Psoas muscle (tissue), 8 donors: Measurements from ENCODE around the gene MTNR1B. TPM values are rescaled to one million over a fixed set of nuclear protein-coding genes. Genes with fewer than 3 reads are reported as not detected.

Source experiments
- ATAC-seq, 4 donors: fragments of 200-7000 bp; cut with Tn5 transposase; one replicate each; pipeline ENCODE4 v1.9.1; 2020; ENCODE audit warnings: moderate library complexity in 3 of 4, mild to moderate bottlenecking in 2 of 4
- DNase-seq, 2 donors: peaks; one replicate each; pipeline ENCODE4 v3.0.0-alpha.2; 2020
- H3K27ac ChIP-seq: fragments of 200-600 bp; one replicate; pipeline ENCODE4 v1.8.0; 2022
- H3K27me3 ChIP-seq, 3 donors: fragments of 200-600 bp in 1 of 3; one replicate each; pipeline versions ENCODE4 v1.6.1 to v1.8.0; 2013 to 2022; ENCODE audit warnings: low read length in 2 of 3, mild to moderate bottlenecking in 2 of 3, moderate library complexity in 1 of 3; ENCODE audit not compliant: insufficient read depth in 3 of 3
- H3K36me3 ChIP-seq, 2 donors: fragments of 200-600 bp in 1 of 2; one replicate each; pipeline versions ENCODE4 v1.6.1 to v1.8.0; 2013 to 2022; ENCODE audit warnings: low read depth in 1 of 2, mild to moderate bottlenecking in 1 of 2, moderate library complexity in 1 of 2; ENCODE audit not compliant: insufficient read depth in 1 of 2
- H3K4me1 ChIP-seq: fragments of 200-600 bp; one replicate; pipeline ENCODE4 v1.8.0; 2022
- H3K4me3 ChIP-seq: fragments of 200-600 bp; one replicate; pipeline ENCODE4 v1.8.0; 2022; ENCODE audit warnings: mild to moderate bottlenecking
- H3K9me3 ChIP-seq: fragments of 200-600 bp; one replicate; pipeline ENCODE4 v1.8.0; 2022
- WGBS, 3 donors: extraction: QIAGEN DNeasy Blood & Tissue Kit; methylation state at CpG; one replicate each; pipeline versions ENCODE4 v1.1.6 to v1.1.7; 2013; 5-methylcytosine and 5-hydroxymethylcytosine counted together
- intact Hi-C, 2 donors: fragments of 100-400 bp; cut with DNase I; formaldehyde crosslinking; loops; one replicate each; pipeline versions ENCODE4 v1.11.0 to v1.14.2; 2022
- polyA plus RNA-seq, 3 donors: library from polyadenylated mRNA; stranded (reverse); fragments of 200-250 nt; gene quantifications; one replicate each; pipeline ENCODE4 v1.2.3, GENCODE V29; 2013
- total RNA-seq, 4 donors: library from RNA; stranded (reverse); fragmentation: NEBNext Ultra II Directional in 2 of 4; extraction: Animal tissue kit (Norgen Biotek cat#: 25700) in 2 of 4; gene quantifications; one replicate each; pipeline versions ENCODE4 v1.2.1 to v1.2.4, GENCODE V29; 2021 to 2023
- TF ChIP-seq, protein P1 (sequence below): fragments of 200-600 bp; IDR thresholded peaks from one replicate; pipeline ENCODE4 v1.8.0; 2022; ENCODE audit warnings: antibody characterized with exemption
- donor health status: healthy with polysubstance abuse.
- donor health status: DM: no; HTN: no; CAD: no; lungs with moderate emphysema.
- donor health status: Bipolar disorder and iron deficiency.
- donor health status: healthy.
- donor health status: DM: yes; HTN: yes; CAD: no.
- donor health status: DM: no; HTN: no; CAD: no.
- donor health status: DM: no; HTN: no; CAD: no.
- donor health status: DM: yes; HTN: yes; CAD: no.

The MTNR1B gene
- total and polyA plus RNA-seq, 7 donors: not detected

DNA sequence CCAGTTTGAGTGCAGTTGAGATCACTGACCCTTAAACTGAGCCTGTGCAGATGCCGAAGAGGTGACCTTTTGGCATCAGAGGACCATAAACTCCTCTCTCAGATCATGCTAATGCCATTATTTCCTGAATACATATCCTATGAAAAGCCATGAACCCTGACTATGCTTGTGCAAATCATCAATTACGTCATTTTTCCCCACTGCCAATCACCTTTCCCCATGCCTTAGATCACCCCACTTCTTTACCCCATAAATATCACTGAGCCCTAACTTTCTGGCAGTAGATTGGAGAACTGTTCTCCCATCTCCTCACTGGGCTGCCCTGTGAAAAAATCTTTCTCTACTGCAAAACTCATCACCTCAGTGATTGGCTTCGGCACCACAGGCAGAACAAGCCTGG is 32.9 kb downstream of the MTNR1B start:
- DNase-seq (no peak), ATAC-seq (no peak)
- no peaks in the 10 kb centered on the region for H3K9me3 ChIP-seq
- no peaks in the 10 kb centered on the region for H3K4me1 ChIP-seq
- H3K36me3 ChIP-seq: no peaks in the 10 kb centered on the region
- H3K27me3 ChIP-seq: no peaks in the 10 kb centered on the region
- H3K27ac ChIP-seq: no peak overlapping the region
- no peak overlapping the region for H3K4me3 ChIP-seq
- TF ChIP-seq, protein P1, sequence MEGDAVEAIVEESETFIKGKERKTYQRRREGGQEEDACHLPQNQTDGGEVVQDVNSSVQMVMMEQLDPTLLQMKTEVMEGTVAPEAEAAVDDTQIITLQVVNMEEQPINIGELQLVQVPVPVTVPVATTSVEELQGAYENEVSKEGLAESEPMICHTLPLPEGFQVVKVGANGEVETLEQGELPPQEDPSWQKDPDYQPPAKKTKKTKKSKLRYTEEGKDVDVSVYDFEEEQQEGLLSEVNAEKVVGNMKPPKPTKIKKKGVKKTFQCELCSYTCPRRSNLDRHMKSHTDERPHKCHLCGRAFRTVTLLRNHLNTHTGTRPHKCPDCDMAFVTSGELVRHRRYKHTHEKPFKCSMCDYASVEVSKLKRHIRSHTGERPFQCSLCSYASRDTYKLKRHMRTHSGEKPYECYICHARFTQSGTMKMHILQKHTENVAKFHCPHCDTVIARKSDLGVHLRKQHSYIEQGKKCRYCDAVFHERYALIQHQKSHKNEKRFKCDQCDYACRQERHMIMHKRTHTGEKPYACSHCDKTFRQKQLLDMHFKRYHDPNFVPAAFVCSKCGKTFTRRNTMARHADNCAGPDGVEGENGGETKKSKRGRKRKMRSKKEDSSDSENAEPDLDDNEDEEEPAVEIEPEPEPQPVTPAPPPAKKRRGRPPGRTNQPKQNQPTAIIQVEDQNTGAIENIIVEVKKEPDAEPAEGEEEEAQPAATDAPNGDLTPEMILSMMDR: no peak
- intact Hi-C loops: no loop called here
- WGBS, 3 donors: 63 to 74% (median 71%) methylated on average over 3 of the region's 3 CpGs

- intact Hi-C loops: no loop called here
- H3K27ac ChIP-seq: no peak overlapping the region
Measured at GRCh38 chr11:93005239-93005638, 35.8 kb downstream of the MTNR1B start.

DNA sequence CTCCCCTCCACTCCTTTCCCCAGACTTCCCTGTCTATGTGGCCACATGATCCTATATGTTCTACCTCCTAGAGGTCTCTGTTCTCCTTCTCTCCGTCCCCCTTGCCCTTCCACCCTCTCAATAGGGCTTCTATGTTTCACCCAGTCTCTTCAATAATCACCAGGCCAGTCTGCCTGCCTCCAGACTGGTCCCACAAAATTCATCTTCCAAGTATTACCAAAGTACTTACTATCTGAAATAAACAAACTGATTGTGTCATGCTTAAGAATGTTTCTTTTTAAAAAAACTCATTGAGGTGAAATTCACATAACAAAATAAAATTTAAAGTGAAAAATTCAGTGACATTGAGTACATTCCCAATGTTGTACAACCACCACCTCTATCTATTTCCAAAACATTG is 44.2 kb downstream of the MTNR1B start:
- Histone ChIP-seq H3K27me3 (no peaks in the 10 kb centered on the region), H3K4me3 (no peak overlapping the region), H3K36me3 (no peaks in the 10 kb centered on the region), H3K4me1 (no peaks in the 10 kb centered on the region), H3K27ac (no peak overlapping the region), H3K9me3 (no peaks in the 10 kb centered on the region)
- WGBS, 3 donors: 67 to 72% (median 72%) methylated on average over 1 of the region's 1 CpG
- ATAC-seq (no peak), DNase-seq (no peak)
- intact Hi-C loops: no loop called here
- TF ChIP-seq, protein P1: no peak

More at GRCh38 chr11:93005239-93005638, 35.8 kb downstream of the MTNR1B start:
- H3K36me3 ChIP-seq: no peaks in the 10 kb centered on the region
- no peaks in the 10 kb centered on the region for H3K27me3 ChIP-seq
- TF ChIP-seq, protein P1: no peak
- no peaks in the 10 kb centered on the region for H3K4me1 ChIP-seq
- H3K9me3 ChIP-seq: no peaks in the 10 kb centered on the region
- no peak overlapping the region for H3K4me3 ChIP-seq
- ATAC-seq (peak in 1 of 4 donors; percentile 51), DNase-seq (no peak)
- 9 to 29% (median 10%) methylated on average over 1 of the region's 1 CpG for WGBS, 3 donors

DNA sequence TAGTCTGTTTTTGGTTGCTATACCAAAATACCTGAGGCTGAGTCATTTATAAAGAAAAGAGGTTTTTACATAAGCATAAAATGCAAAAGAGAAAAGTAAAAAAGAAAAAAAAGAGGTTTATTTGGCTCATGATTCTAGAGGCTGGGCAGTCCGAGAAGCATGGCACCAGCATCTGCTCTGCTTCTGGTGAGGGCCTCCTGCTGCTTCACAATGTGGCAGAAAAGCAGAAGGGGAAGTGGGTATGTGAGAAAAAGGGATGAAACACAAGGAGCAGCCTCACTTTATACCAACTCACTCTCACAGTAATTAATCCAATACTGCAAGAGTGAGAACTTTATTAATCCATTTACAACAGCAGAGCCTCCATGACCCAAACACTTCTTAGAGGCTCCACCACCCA is 47.1 kb downstream of the MTNR1B start:
- H3K4me3 ChIP-seq: no peak overlapping the region
- DNase-seq (no peak), ATAC-seq (no peak)
- no peak overlapping the region for H3K27ac ChIP-seq
- H3K27me3 ChIP-seq: no peaks in the 10 kb centered on the region
- WGBS, 3 donors: 79 to 83% (median 82%) methylated on average over 1 of the region's 1 CpG
- no peaks in the 10 kb centered on the region for H3K9me3 ChIP-seq
- TF ChIP-seq, protein P1: no peak
- H3K4me1 ChIP-seq: no peaks in the 10 kb centered on the region
- intact Hi-C loops: no loop called here
- no peaks in the 10 kb centered on the region for H3K36me3 ChIP-seq
